ENCODE data around the gene MDFIC. TPM values are rescaled to one million over a fixed set of nuclear protein-coding genes. Genes with fewer than 3 reads are reported as not detected.

Gene MDFIC
- total and polyA plus RNA-seq, 2 donors (not counting 1 experiment from before 2014, with no cell fraction given) = 19.6 to 66.1 TPM

GRCh38 chr7:114911411-114911810 lies 10.5 kb upstream of the MDFIC start:
- Histone ChIP-seq H3K4me3 (ENCODE audit: control extremely low read depth in 1 of 5, extremely low read depth in 1 of 5, insufficient read depth in 1 of 5, low read depth in 2 of 5, low read length in 4 of 5) (no peak overlapping the region), H4K20me1 (ENCODE audit: control insufficient read depth, insufficient read depth, low read length, poor library complexity, severe bottlenecking) (no peaks in the 10 kb centered on the region), H3K9ac (ENCODE audit: low read length) (no peak overlapping the region), H3K36me3 (replicated peaks in 1 of 2; ENCODE audit: control extremely low read depth in 1 of 2, control insufficient read depth in 1 of 2, extremely low read depth in 1 of 2, insufficient read depth in 2 of 2, low read length in 1 of 2) (no peaks in the 10 kb centered on the region), H3K9me3 (ENCODE audit: control extremely low read depth in 1 of 3, control insufficient read depth in 2 of 3, insufficient read depth in 1 of 3, low read length in 2 of 3) (peaks cover 0 to 2% (median 0%) of the 10 kb centered on the region in 3 donors), H3K27ac (ENCODE audit: low read length in 2 of 2) (no peak overlapping the region), H3K4me1 (ENCODE audit: control insufficient read depth in 2 of 2, insufficient read depth in 2 of 2, low read length in 2 of 2) (peaks cover 6% of the 10 kb centered on the region in 2 donors), H3K79me2 (ENCODE audit: control insufficient read depth, insufficient read depth, low read length) (no peaks in the 10 kb centered on the region), H2AFZ (ENCODE audit: insufficient read depth, low read depth, low read length, poor library complexity, severe bottlenecking) (no peak overlapping the region), H3K27me3 (replicated peaks in 1 of 4; ENCODE audit: control extremely low read depth in 1 of 4, control insufficient read depth in 3 of 4, insufficient read depth in 4 of 4, low read length in 3 of 4) (no peaks in the 10 kb centered on the region), H3K4me2 (replicated peaks; ENCODE audit: low read depth, low read length, poor library complexity, severe bottlenecking) (no peak overlapping the region)
- intact Hi-C loops (cut with micrococcal nuclease) = no loop called here
- CTCF ChIA-PET = no interaction called here
- ATAC-seq (ENCODE audit: low read depth) (no peak), DNase-seq (no peak)
- peaks cover 9% of the 10 kb centered on the region for H3K4me1 Mint-ChIP-seq
- no peaks in the 10 kb centered on the region for H3K9me3 Mint-ChIP-seq (ENCODE audit: insufficient read depth)
- H3K27me3 Mint-ChIP-seq = no peaks in the 10 kb centered on the region
- TF ChIP-seq EZH2 (IDR thresholded peaks at IDR 0.05; ENCODE audit: borderline replicate concordance, insufficient read depth, low read depth, low read length, poor library complexity, severe bottlenecking) (no peak), CTCF (IDR thresholded peaks at IDR 0.05) (no peak)
- WGBS (ENCODE audit: insufficient coverage) = 100% methylated on average over 3 of the region's 4 CpGs
- no peak overlapping the region for H3K4me3 Mint-ChIP-seq
- POLR2A ChIA-PET = no interaction called here
- H3K27ac Mint-ChIP-seq = no peak overlapping the region

GRCh38 chr7:114916261-114916892 lies 5.5 kb upstream of the MDFIC start:
- Histone ChIP-seq H3K36me3 (replicated peaks in 1 of 2; ENCODE audit: control extremely low read depth in 1 of 2, control insufficient read depth in 1 of 2, extremely low read depth in 1 of 2, insufficient read depth in 2 of 2, low read length in 1 of 2) (no peaks in the 10 kb centered on the region), H4K20me1 (ENCODE audit: control insufficient read depth, insufficient read depth, low read length, poor library complexity, severe bottlenecking) (no peaks in the 10 kb centered on the region), H3K9me3 (ENCODE audit: control extremely low read depth in 1 of 3, control insufficient read depth in 2 of 3, insufficient read depth in 1 of 3, low read length in 2 of 3) (no peaks in the 10 kb centered on the region), H2AFZ (ENCODE audit: insufficient read depth, low read depth, low read length, poor library complexity, severe bottlenecking) (peak overlapping the region; percentile 48), H3K79me2 (ENCODE audit: control insufficient read depth, insufficient read depth, low read length) (no peaks in the 10 kb centered on the region), H3K4me2 (replicated peaks; ENCODE audit: low read depth, low read length, poor library complexity, severe bottlenecking) (peak overlapping the region; percentile 43), H3K4me1 (ENCODE audit: control insufficient read depth in 2 of 2, insufficient read depth in 2 of 2, low read length in 2 of 2) (peaks cover 20 to 33% of the 10 kb centered on the region in 2 donors), H3K4me3 (ENCODE audit: control extremely low read depth in 1 of 5, extremely low read depth in 1 of 5, insufficient read depth in 1 of 5, low read depth in 2 of 5, low read length in 4 of 5) (peak overlapping the region in 1 of 5 experiments; percentile 29), H3K27me3 (replicated peaks in 1 of 4; ENCODE audit: control extremely low read depth in 1 of 4, control insufficient read depth in 3 of 4, insufficient read depth in 4 of 4, low read length in 3 of 4) (no peaks in the 10 kb centered on the region), H3K9ac (ENCODE audit: low read length) (peak overlapping the region; percentile 19), H3K27ac (ENCODE audit: low read length in 2 of 2) (peak overlapping the region; percentile 47 to 77)
- ATAC-seq (ENCODE audit: low read depth) (peak; percentile 87), DNase-seq (peak; percentile 61)
- Mint-ChIP-seq H3K9me3 (ENCODE audit: insufficient read depth) (no peaks in the 10 kb centered on the region), H3K4me1 (peaks cover 47% of the 10 kb centered on the region), H3K27ac (peak overlapping the region; percentile 88), H3K27me3 (no peaks in the 10 kb centered on the region), H3K4me3 (peak overlapping the region; percentile 72)
- TF ChIP-seq CTCF (IDR thresholded peaks at IDR 0.05) = no peak
- no peak for TF ChIP-seq EZH2 (IDR thresholded peaks at IDR 0.05; ENCODE audit: borderline replicate concordance, insufficient read depth, low read depth, low read length, poor library complexity, severe bottlenecking)
- ChIA-PET POLR2A (no interaction called here), CTCF (interaction anchor here (1.2 to 5.1 kb wide), 2 partner anchors 8 to 51 kb away, joined by 5 to 21 read pairs; no protein-coding TSS in a partner anchor)
- 79% methylated on average over 2 of the region's 6 CpGs for WGBS (ENCODE audit: insufficient coverage)
- intact Hi-C loops (cut with micrococcal nuclease) = loop anchor here (2.0 kb wide), 1 partner anchor 14 kb away; no protein-coding TSS in a partner anchor

Data from B cell (primary cell).